AG08396 (cell line): ENCODE results near the gene PEX10.

Experiments used
- DNase-seq: peaks from one replicate; pipeline ENCODE4 v3.0.0; 2012; ENCODE audit warnings: low spot score, mixed read lengths

The PEX10 gene

DNA sequence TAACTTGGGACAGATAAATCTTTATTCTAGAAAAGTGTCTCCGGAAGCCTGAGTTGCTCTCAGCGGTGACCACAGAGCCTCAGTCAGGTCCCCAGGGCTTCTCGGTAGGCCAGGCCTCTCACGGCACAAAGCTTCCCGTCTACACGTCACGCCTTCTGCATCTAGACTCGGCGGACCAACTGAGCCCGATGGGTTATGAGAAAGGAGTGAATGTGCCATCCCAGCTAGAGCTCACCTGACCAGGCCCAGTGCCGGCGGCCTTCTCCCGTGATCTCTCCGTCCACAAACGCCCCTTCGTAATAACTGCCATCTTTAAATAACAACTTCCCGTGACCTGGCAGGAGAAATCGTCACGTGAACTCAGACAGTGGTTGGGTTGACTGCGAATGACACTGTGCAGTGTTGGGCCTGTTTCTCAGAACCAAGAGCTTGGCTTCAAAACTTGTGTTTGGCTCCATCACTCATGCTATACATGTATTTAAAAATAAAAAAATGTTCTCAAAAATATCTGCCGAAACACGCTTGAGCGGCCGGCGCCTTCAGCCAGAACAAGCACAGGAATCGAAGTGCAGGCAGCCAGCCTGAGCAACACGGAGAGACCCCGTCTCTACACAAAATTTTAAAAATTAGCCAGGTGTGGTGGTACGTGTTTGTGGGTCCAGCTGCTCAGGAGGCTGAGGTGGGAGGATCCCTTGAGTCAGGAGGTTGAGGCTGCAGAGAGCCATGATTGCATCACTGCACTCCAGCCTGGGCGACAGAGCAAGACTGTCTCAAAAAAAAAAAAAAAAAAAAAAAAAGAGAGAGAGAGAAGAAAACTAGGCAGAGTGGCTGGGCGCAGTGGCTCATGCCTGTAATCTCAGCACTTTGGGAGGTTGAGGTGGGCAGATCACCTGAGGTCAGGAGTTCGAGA is 24.1 kb downstream of the PEX10 start:
- no peak for DNase-seq

- no peak for DNase-seq
These were observed 25.4 kb downstream of the PEX10 start for GRCh38 chr1:2386636-2387611.

DNA sequence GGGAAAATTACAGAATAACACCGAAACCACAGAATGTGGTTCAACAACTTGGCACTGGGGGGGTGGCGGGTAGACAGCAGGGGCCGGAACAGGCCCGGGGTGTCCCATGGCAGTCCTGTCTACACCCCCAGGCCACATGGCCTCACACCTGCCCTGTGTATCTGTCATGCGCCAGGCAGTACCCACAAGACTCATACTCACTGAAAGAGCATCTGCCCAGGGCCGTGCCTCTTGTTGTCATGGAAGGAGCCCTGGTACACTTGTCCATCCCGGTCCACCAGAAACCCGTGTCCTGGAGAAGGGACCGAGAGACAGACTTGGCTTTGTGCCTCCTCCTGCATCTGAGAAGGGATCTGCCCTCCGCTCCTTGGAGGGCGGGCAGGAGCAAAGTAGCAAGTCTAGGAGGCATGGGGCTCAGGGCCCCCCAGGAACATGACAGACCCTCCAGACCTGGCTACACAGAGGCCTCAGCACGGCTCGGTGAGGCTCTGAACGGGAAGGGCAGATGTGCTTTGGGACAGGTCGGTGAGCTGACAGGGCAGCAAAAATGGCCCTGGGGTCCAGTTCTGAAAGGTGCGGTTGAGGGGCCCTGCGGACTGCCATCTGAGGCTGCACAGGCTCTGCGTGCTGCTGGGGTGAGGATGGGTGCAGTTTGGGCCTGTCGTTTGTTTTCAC is 26.6 kb downstream of the PEX10 start:
- DNase-seq: no peak

DNA sequence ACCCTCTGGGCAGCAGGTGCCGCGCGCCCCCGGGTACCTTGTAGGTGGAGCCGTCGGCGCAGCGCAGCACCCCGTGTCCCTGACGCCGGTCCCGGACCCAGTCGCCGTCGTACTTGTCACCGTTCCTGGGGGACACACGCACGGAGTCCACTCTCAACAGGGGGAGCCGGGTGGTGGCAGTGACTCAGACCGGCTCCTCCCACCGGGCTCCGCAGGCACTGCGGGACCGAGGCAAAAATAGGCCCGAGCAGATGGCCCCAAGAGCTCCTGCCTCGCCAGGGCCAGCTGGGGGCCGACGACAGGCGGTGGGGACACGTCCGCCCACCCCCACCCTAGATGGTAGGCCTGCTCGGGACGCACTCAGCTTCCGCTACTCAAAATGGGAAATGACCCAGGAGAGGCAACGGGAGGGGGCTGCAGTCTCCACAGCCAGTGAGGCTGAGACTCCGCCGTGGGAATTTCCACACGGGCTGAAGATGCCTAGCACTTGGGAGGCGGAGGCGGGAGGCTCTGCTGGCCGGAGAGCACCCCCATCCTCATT is 27.4 kb downstream of the PEX10 start:
- DNase-seq: no peak

DNA sequence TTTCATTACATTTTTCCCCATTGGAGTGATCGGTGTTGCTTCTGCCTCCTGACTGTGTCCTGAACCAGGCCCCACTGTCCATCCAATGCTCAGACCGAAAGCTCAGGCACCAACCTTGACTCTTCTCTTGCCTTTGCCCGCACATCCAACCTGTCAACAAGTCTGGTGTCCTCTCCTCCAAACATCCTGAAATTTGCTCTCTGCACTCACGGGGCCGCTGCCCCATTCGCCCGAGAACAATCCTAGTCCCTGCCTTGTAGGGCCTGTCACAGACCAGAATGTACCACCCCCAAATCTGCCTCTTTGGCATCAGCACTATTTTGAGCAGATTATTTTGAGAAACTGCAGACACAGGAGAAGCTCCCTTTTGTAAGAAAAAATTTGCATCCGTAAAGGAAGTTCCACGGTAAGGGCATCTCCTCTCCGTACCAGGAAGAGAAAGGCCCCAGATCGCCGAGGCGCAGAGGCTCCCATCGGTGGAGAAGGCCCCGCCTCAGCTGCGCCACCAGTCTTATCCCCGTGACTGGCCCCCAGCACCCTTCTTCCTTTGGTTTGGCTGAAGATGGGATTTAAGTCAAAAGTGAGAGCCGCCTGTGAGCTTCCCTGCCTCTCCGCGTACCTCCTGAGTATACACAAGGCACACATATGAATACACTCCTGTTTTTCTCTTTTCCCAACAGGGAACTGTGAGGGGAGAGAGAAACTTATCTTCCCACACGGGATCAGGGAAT is 28.1 kb downstream of the PEX10 start:
- no peak for DNase-seq

- DNase-seq: no peak
These were observed 28.8 kb downstream of the PEX10 start for GRCh38 chr1:2383576-2383975.

DNA sequence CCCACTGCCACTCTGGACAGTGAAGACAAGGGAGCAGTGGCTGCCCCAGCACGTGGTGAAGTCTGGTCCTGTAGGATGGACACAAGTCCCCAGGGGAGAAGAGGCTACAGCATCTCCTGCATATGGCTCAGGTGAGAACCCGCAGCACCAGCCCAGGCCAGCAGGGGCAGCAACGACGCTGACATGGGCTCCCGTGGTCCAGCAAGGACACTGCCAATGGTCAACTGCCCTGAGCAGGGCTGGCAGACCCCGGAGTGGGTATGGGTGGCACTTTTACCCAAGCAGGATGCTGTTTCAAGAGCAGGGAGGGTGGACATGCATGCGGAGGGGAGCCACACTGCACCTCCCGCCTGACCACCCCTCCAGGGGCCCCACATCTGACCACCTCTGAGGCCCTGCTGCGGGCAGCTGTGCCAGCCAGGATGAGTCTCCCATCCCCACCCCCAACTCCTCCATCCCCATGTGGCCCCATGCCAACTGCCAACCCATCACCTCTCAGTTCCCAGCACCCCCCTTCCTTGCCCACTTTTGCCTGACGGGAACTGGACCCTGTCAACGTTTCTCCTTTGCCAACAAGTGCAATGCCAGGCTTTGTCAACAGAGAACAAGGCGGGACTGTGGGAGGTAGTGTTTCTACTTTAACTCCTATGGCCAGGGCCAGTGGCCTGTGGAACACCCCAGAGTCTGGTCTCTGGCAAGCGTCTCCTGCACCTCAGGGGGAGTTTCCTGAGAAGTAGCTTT is 29.6 kb downstream of the PEX10 start:
- peak; percentile 78 for DNase-seq

GRCh38 chr1:2381741-2382620 is 30.4 kb downstream of the PEX10 start:
- DNase-seq: peak; percentile 98

DNA sequence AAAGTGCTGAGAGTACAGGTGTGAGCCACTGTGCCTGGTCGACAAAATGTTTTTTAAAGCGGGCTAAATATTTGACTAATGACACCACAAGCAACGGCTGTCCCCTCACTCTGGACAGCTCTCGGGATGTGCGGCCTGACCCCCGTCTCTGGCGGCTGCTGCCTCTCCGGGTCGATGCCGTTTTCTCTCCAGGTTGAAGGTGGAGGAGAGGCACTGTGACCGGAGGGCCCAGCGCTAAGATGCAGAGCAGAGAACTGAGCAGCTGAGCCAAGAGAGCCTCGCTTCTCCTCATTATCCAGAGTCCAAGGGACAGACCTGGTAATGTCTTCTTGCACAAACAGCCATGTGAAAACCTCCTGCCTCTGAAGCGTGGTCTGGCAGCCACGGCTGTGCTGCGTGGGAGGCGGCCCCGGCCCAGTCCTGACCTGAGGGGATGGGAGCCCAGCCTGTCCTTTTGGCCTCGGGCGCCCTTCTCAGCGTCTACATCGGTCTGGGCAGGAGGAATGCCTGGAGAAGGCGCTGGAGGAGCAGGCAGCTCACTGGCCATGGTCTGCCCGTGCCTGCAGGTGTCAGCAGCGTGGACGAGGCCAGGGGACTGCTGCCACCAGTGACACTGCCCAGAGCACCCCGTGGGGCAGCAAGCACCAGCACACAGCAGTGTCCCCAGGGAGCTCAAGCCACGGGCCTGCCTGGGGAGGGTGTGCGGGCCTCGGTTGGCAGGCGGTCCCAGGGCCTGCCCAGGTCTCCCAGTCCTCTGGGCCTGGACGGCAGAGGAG is 31.4 kb downstream of the PEX10 start:
- no peak for DNase-seq

DNA sequence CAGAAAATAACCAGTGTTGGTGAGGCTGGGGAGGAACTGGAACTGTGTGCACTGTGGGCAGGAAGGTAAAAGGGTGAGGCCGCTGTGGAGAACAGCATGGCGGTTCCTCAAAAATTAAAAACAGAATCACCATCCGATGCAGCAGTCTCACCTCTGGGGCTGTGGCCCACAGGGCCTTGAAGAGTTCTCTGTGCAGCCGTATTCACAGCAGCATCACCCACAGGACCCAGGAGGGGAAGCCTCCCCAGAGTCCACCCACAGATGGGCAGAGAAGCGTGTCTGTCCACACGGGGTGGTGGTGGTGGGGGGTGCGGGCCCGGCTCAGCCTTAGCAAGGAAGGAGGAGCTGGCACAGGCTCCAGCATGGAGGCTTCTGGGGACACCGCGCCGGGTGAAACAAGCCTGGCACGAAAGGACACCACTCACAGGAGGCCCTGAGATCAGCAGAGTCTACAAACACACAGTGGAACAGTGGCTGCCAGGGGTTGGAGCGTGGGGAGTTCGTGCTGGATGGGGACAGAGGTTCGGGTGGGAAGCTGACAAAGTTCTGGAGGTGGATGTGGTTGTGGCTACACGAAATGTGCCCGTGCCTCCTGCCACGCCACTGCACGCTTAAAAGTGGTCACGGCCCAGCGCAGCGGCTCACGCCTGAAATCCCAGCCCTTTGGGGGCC is 32.5 kb downstream of the PEX10 start:
- no peak for DNase-seq

GRCh38 chr1:2378956-2379732 is 33.2 kb downstream of the PEX10 start:
- no peak for DNase-seq

DNA sequence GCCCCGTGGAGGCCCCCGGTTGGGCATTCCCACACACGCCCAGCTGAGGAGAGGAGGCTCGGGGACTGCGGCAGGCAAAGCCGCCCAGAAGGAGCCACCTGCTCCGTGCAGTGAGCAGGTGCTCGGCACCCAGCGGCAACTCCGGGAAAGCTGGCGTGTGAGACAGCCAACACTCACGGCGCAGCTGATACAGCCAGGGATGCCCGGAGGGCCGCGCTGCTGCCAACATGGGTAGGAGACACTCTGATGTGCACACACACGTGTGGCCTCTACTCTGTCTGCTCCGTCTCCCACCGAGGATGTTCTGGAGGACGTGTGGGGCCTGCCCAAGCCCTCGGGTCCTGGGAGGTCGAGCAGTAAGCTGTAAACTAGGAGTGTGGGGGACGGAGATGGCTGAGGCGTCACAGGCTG is 33.9 kb downstream of the PEX10 start:
- no peak for DNase-seq

DNA sequence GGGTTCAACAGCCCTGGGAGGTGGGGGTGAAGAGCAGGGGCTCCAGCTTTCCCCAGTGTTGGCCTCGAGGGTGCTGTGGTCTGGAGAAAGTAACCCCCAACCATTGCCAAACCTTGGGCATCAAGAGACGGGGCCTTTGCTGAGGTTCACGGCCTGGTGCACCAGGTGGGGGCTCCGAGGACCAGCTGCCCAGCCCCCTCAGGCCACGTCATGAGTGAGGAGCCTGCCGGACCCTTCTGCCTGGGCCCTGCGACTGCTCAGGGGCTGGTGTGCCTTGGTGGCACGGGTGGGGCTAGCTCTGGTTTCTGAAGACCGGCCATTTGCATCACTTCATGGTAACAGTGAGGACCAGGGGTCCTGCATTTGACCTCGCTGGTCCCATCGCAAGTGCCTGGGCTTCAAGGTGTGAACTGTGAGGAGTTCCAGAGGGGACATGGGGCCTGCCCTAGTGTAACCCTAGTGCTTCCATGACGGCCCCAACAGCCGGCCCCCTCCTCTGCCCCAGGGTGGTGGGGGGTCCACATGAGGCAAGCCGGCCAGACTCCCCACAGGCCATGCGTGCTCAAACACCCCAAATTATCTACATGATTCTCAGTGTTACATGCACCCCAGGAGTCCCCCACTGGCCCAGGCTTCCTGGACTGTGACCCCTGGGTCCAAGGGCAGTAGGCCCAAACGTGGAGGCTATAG is 34.5 kb downstream of the PEX10 start:
- no peak for DNase-seq

DNA sequence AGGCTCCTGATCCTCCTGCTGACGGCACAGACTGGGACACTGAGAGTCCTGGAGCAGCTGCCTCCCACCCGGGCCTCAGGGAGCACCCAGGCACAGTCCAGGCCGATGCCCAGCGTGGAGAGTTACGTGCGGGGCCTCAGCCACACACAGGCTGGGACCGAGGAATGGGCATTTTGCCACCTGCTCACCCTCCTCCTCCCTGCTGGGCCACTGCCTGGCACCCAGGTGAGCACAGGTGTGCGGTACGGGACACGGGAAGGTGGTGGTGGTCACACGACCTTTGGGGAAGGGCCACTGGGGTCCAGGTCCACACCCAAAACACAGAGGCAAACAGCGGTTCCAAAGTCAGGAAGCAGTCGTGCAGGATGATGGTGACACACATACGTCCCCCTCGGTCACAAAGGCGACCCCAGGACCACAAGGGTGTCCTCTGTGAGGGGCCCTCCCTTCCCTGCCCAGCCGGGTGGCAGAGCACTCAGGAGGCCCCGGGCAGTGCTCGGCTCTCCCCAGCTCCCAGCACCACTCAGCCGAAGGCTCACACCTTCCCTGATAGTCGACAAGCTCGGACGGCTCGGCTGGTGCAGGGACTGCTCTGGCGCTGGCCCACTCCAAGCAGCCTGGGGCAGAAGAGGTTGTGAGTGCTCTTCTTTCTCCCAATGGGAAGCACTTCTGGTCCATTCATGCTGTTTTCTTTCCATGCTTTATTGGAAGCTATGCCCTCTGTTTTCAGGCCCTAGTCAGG is 35.3 kb downstream of the PEX10 start:
- DNase-seq: no peak

DNA sequence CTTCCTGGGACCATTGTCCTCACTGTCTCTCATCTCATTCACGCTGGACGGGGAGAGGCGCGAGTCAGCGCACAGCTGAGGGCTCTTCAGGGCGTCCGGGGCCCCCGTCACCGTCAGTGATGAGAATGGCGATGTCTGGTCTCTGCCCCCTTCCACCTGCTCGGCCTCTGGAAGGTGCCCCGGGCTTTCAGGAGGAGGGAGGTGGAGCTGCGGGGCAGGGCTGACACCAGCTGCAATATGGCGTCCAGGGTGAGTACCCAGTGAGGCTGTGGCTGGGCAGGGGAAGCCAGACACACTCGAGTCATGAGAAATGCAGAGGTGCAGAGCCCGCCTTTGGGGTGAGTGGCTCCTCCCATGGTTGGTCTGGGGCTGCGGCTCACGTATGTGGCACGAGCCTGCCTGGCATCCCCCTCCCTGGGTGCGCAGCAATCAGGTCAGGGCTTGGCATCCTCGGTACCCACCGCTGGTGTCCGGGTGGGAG is 36.1 kb downstream of the PEX10 start:
- DNase-seq: no peak

DNA sequence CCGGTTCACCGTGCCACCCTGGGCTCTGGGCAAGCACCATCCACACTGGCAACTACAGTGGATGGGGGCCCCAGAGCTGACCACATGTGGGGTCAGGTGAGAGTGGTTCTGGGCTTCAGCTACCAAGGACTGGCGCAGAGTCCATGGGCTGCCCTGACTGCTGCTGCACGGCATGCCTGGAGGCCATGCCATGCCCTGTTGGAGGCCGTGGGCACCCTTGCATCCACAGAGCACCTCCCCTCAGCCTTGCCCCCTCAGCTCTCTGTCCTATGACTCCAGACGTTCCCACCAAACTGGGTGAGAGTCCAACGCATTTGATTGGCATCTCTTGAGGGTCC is 36.5 kb downstream of the PEX10 start:
- no peak for DNase-seq
